Measurements from ENCODE around the gene COPB1.

The COPB1 gene

GRCh38 chr11:14529951-14530350 is 30.3 kb upstream of the COPB1 start:
- Mint-ChIP-seq H3K4me3 (no peak overlapping the region), H3K27me3 (no peaks in the 10 kb centered on the region), H3K27ac (ENCODE audit: low read depth) (no peak overlapping the region), H3K9me3 (no peaks in the 10 kb centered on the region), H3K4me1 (no peaks in the 10 kb centered on the region), H3K36me3 (ENCODE audit: insufficient read depth) (peaks cover 2% of the 10 kb centered on the region)
- no peak for ATAC-seq (replicated peaks; ENCODE audit: extremely low read depth, poor library complexity, severe bottlenecking)
- DNase-seq (ENCODE audit: low spot score in 2 of 2): no peak

- ATAC-seq (replicated peaks; ENCODE audit: extremely low read depth, poor library complexity, severe bottlenecking) (no peak), DNase-seq (ENCODE audit: low spot score in 2 of 2) (no peak)
- Mint-ChIP-seq H3K36me3 (ENCODE audit: insufficient read depth) (peaks cover 2% of the 10 kb centered on the region), H3K27ac (ENCODE audit: low read depth) (no peak overlapping the region), H3K9me3 (no peaks in the 10 kb centered on the region), H3K4me3 (no peak overlapping the region), H3K4me1 (no peaks in the 10 kb centered on the region), H3K27me3 (no peaks in the 10 kb centered on the region)
Observed at GRCh38 chr11:14529321-14529720, 29.7 kb upstream of the COPB1 start.

GRCh38 chr11:14522801-14523200 is 23.2 kb upstream of the COPB1 start:
- DNase-seq (ENCODE audit: low spot score in 2 of 2): no peak
- H3K9me3 Mint-ChIP-seq: no peaks in the 10 kb centered on the region
- H3K27me3 Mint-ChIP-seq: no peaks in the 10 kb centered on the region
- no peak for ATAC-seq (replicated peaks; ENCODE audit: extremely low read depth, poor library complexity, severe bottlenecking)
- H3K4me1 Mint-ChIP-seq: peaks cover 24% of the 10 kb centered on the region
- peaks cover 14% of the 10 kb centered on the region for H3K36me3 Mint-ChIP-seq (ENCODE audit: insufficient read depth)
- H3K4me3 Mint-ChIP-seq: no peak overlapping the region
- no peak overlapping the region for H3K27ac Mint-ChIP-seq (ENCODE audit: low read depth)

GRCh38 chr11:14522245-14522644 is 22.6 kb upstream of the COPB1 start:
- no peaks in the 10 kb centered on the region for H3K27me3 Mint-ChIP-seq
- H3K9me3 Mint-ChIP-seq: no peaks in the 10 kb centered on the region
- ATAC-seq (replicated peaks; ENCODE audit: extremely low read depth, poor library complexity, severe bottlenecking) (no peak), DNase-seq (ENCODE audit: low spot score in 2 of 2) (no peak)
- H3K27ac Mint-ChIP-seq (ENCODE audit: low read depth): no peak overlapping the region
- H3K4me1 Mint-ChIP-seq: peaks cover 24% of the 10 kb centered on the region
- H3K4me3 Mint-ChIP-seq: no peak overlapping the region
- H3K36me3 Mint-ChIP-seq (ENCODE audit: insufficient read depth): peaks cover 18% of the 10 kb centered on the region

GRCh38 chr11:14520747-14521151 is 21.1 kb upstream of the COPB1 start:
- ATAC-seq (replicated peaks; ENCODE audit: extremely low read depth, poor library complexity, severe bottlenecking) (no peak), DNase-seq (ENCODE audit: low spot score in 2 of 2) (no peak)
- Mint-ChIP-seq H3K4me3 (peak overlapping the region; percentile 93), H3K36me3 (ENCODE audit: insufficient read depth) (peaks cover 28% of the 10 kb centered on the region), H3K27ac (ENCODE audit: low read depth) (peak overlapping the region; percentile 96), H3K9me3 (no peaks in the 10 kb centered on the region), H3K4me1 (peaks cover 24% of the 10 kb centered on the region), H3K27me3 (no peaks in the 10 kb centered on the region)

GRCh38 chr11:14519917-14520746 is 20.5 kb upstream of the COPB1 start, which contains the start of gene PSMA1:
PSMA1 (minus strand) TSS chr11:14520386; CDS start chr11:14520299, 87 bp downstream.
- ATAC-seq (replicated peaks; ENCODE audit: extremely low read depth, poor library complexity, severe bottlenecking) (peak; percentile 94), DNase-seq (ENCODE audit: low spot score in 2 of 2) (peak; percentile 77 to 83)
- H3K4me1 Mint-ChIP-seq: peaks cover 24% of the 10 kb centered on the region
- peak within 1 kb of the TSS; percentile 96 for H3K27ac Mint-ChIP-seq (ENCODE audit: low read depth)
- H3K9me3 Mint-ChIP-seq: no peaks in the 10 kb centered on the region
- peak within 1 kb of the TSS; percentile 93 for H3K4me3 Mint-ChIP-seq
- no peaks in the 10 kb centered on the region for H3K27me3 Mint-ChIP-seq
- peaks cover 28% of the 10 kb centered on the region for H3K36me3 Mint-ChIP-seq (ENCODE audit: insufficient read depth)

- DNase-seq (ENCODE audit: low spot score in 2 of 2): no peak
- no peaks in the 10 kb centered on the region for H3K27me3 Mint-ChIP-seq
- H3K4me1 Mint-ChIP-seq: peaks cover 24% of the 10 kb centered on the region
- H3K27ac Mint-ChIP-seq (ENCODE audit: low read depth): peak overlapping the region; percentile 96
- H3K4me3 Mint-ChIP-seq: peak overlapping the region; percentile 93
- peak; percentile 17 for ATAC-seq (replicated peaks; ENCODE audit: extremely low read depth, poor library complexity, severe bottlenecking)
- no peaks in the 10 kb centered on the region for H3K9me3 Mint-ChIP-seq
- H3K36me3 Mint-ChIP-seq (ENCODE audit: insufficient read depth): peaks cover 33% of the 10 kb centered on the region
Observed at GRCh38 chr11:14519597-14519916, 19.9 kb upstream of the COPB1 start.

- Mint-ChIP-seq H3K27me3 (no peaks in the 10 kb centered on the region), H3K9me3 (no peaks in the 10 kb centered on the region), H3K4me1 (peaks cover 24% of the 10 kb centered on the region), H3K27ac (ENCODE audit: low read depth) (peak overlapping the region; percentile 96), H3K36me3 (ENCODE audit: insufficient read depth) (peaks cover 37% of the 10 kb centered on the region), H3K4me3 (peak overlapping the region; percentile 93)
- ATAC-seq (replicated peaks; ENCODE audit: extremely low read depth, poor library complexity, severe bottlenecking) (no peak), DNase-seq (ENCODE audit: low spot score in 2 of 2) (no peak)
Observed at GRCh38 chr11:14518820-14519219, 19.2 kb upstream of the COPB1 start.

- no peak for ATAC-seq (replicated peaks; ENCODE audit: extremely low read depth, poor library complexity, severe bottlenecking)
- no peak for DNase-seq (ENCODE audit: low spot score in 2 of 2)
- Mint-ChIP-seq H3K27ac (ENCODE audit: low read depth) (no peak overlapping the region), H3K27me3 (no peaks in the 10 kb centered on the region), H3K4me1 (peaks cover 19% of the 10 kb centered on the region), H3K4me3 (no peak overlapping the region), H3K36me3 (ENCODE audit: insufficient read depth) (peaks cover 67% of the 10 kb centered on the region), H3K9me3 (no peaks in the 10 kb centered on the region)
Observed at GRCh38 chr11:14513800-14514199, 14.2 kb upstream of the COPB1 start.

GRCh38 chr11:14506532-14506931 is 6.9 kb upstream of the COPB1 start:
- Mint-ChIP-seq H3K27ac (ENCODE audit: low read depth) (no peak overlapping the region), H3K36me3 (ENCODE audit: insufficient read depth) (peaks cover 72% of the 10 kb centered on the region), H3K4me1 (peaks cover 5% of the 10 kb centered on the region), H3K27me3 (no peaks in the 10 kb centered on the region), H3K4me3 (no peak overlapping the region), H3K9me3 (no peaks in the 10 kb centered on the region)
- DNase-seq (ENCODE audit: low spot score in 2 of 2): no peak
- no peak for ATAC-seq (replicated peaks; ENCODE audit: extremely low read depth, poor library complexity, severe bottlenecking)

GRCh38 chr11:14503023-14503422 is 3.4 kb upstream of the COPB1 start:
- ATAC-seq (replicated peaks; ENCODE audit: extremely low read depth, poor library complexity, severe bottlenecking) (no peak), DNase-seq (ENCODE audit: low spot score in 2 of 2) (no peak)
- Mint-ChIP-seq H3K4me1 (peaks cover 23% of the 10 kb centered on the region), H3K27me3 (no peaks in the 10 kb centered on the region), H3K36me3 (ENCODE audit: insufficient read depth) (peaks cover 60% of the 10 kb centered on the region), H3K27ac (ENCODE audit: low read depth) (no peak overlapping the region), H3K9me3 (no peaks in the 10 kb centered on the region), H3K4me3 (no peak overlapping the region)

- Mint-ChIP-seq H3K27me3 (no peaks in the 10 kb centered on the region), H3K9me3 (no peaks in the 10 kb centered on the region), H3K4me1 (peaks cover 33% of the 10 kb centered on the region), H3K36me3 (ENCODE audit: insufficient read depth) (peaks cover 60% of the 10 kb centered on the region), H3K27ac (ENCODE audit: low read depth) (no peak overlapping the region), H3K4me3 (no peak overlapping the region)
- DNase-seq (ENCODE audit: low spot score in 2 of 2): no peak
- ATAC-seq (replicated peaks; ENCODE audit: extremely low read depth, poor library complexity, severe bottlenecking): no peak
Observed at GRCh38 chr11:14502039-14502438, 2.4 kb upstream of the COPB1 start.

- Mint-ChIP-seq H3K9me3 (no peaks in the 10 kb centered on the region), H3K4me3 (peak overlapping the region; percentile 95), H3K36me3 (ENCODE audit: insufficient read depth) (peaks cover 56% of the 10 kb centered on the region), H3K27me3 (no peaks in the 10 kb centered on the region), H3K27ac (ENCODE audit: low read depth) (peak overlapping the region; percentile 99), H3K4me1 (peaks cover 43% of the 10 kb centered on the region)
- no peak for DNase-seq (ENCODE audit: low spot score in 2 of 2)
- ATAC-seq (replicated peaks; ENCODE audit: extremely low read depth, poor library complexity, severe bottlenecking): peak; percentile 66
Observed at GRCh38 chr11:14500181-14500651, 605 bp upstream of the COPB1 start.

Measured in central memory CD8-positive, alpha-beta T cell (primary cell).